GM20000 (cell line): ENCODE data around the gene COL9A2.

Experiments
- DNase-seq: peaks from one replicate; pipeline ENCODE4 v3.0.0; 2012; ENCODE audit warnings: low spot score
- TF ChIP-seq, protein P1 (sequence below): IDR thresholded peaks from 2 replicates; pipeline ENCODE4 v1.5.1; 2012; ENCODE audit warnings: mild to moderate bottlenecking, control low read depth; ENCODE audit errors: extremely low read depth, missing control alignments

The COL9A2 gene

DNA sequence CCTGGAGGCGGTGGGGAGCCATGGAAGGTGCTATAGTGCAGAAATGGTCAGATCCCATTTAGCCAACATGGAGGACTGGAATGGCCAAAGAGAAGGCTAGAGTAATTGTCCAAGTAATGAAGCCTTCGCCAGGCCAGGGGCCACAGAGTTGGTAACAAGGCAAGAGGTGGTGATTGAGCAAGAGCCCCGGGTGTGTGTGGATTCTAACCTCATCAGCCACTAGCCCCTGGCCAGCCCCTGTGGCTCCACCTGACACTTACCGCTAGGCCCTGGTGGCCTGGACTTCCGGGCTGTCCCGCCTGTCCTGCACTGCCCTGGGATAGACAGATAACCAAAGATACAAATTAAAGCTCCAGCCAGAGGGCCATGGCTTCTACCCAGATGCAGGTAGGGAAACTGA lies 9.9 kb downstream of the COL9A2 start:
- no peak for DNase-seq
- TF ChIP-seq, protein P1, sequence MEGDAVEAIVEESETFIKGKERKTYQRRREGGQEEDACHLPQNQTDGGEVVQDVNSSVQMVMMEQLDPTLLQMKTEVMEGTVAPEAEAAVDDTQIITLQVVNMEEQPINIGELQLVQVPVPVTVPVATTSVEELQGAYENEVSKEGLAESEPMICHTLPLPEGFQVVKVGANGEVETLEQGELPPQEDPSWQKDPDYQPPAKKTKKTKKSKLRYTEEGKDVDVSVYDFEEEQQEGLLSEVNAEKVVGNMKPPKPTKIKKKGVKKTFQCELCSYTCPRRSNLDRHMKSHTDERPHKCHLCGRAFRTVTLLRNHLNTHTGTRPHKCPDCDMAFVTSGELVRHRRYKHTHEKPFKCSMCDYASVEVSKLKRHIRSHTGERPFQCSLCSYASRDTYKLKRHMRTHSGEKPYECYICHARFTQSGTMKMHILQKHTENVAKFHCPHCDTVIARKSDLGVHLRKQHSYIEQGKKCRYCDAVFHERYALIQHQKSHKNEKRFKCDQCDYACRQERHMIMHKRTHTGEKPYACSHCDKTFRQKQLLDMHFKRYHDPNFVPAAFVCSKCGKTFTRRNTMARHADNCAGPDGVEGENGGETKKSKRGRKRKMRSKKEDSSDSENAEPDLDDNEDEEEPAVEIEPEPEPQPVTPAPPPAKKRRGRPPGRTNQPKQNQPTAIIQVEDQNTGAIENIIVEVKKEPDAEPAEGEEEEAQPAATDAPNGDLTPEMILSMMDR = no peak

DNA sequence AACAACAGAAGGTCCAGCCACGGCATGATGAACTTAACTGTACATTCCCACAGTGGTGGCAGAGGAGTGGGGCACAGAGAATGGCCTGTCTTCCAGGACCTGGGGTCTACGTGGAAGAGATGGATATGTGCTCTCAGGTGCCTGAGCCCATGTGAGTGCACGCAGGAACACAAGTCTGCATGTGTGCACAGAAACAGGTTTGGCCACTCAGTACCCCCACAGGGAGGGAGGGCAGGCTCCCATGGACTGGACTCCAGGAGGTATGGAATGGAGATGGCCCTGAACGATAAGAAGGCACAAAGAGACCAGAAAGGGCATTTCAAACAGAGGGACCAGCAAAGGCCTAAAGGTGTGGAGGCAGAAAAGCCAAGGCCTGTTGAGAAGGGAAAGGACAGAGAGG lies 10.8 kb downstream of the COL9A2 start:
- DNase-seq = no peak
- TF ChIP-seq, protein P1 = no peak

DNA sequence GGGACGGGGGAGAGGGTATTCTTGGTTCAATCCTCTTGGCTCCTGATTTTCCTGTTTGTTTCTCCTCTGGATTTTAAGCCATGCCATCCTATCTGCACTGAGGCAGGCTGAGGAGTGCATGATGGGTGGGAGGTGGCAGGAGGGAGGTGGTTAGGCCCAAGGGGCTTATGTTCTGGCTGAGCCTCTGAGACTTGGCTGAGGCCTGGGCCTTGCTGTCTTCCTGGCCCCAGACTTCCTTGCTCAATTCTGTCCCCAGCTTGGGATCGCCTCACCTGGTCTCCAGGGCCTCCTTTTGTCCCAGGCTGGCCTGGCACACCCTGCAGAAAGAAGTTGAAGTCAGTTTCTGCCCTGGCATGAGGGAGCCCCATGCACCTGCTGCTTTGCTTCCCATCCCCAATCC lies 11.2 kb downstream of the COL9A2 start:
- DNase-seq = no peak
- TF ChIP-seq, protein P1 = no peak

GRCh38 chr1:40305451-40305850 lies 11.6 kb downstream of the COL9A2 start:
- TF ChIP-seq, protein P1 = no peak
- no peak for DNase-seq

DNA sequence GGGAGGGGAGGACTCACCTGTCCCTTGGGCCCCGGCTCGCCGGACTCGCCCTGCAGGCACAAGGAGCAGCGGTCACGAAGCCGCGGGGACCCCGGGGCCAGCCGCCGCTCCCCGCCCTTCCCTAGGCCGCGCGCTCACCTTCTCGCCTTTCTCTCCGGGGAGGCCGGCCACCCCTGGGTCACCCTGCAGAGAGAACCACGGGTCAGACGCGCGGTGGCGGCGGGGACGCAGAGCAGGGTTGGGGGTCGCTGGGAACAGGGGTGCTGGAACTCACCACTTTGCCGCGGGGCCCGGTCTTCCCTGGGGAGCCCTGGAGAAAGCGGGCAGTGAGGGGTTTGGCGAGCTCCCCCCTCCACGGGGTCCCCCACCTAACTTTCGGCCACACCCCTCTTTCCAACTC lies 13.3 kb downstream of the COL9A2 start:
- TF ChIP-seq, protein P1 = no peak
- DNase-seq = no peak

DNA sequence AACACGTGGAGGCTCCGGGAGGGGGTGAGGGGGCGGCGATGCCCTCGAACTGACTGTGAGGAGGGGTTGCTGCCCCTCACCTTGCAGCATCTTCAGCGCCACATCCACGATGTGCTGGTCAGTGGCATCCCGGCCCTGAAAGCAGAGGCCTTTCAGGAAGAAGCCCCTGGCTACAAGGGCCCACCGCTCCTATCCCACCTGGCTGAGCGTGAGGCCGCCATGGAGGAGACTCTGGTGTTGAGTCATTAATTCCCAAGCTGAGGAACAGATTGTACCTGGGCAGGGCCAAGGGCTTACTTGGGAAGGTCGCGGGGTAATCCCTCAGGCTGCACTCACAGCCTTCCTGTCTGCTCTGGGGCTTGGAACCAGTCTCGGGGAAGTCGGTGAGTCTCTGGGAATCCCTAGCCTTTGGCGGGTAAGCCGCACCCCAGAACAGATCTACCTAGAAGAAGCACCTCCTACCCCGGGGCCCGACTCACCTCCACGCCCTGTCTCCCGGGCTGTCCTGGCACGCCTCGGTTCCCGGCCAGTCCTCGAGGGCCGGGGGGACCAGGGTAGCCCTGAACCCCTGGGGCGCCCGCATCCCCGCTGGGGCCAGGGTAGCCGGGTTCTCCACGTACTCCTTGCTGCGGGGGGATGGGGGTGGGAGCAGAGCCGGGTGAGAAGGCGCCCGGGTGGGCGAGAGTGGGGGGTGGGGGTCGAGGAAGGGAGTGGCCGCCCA lies 13.9 kb downstream of the COL9A2 start:
- no peak for DNase-seq

GRCh38 chr1:40302475-40302874 lies 14.6 kb downstream of the COL9A2 start:
- TF ChIP-seq, protein P1 = no peak
- no peak for DNase-seq

More for the DNA sequence above, 13.9 kb downstream of the COL9A2 start:
- TF ChIP-seq, protein P1 = no peak
